ENCODE results near the gene CKAP2L. TPM values are rescaled to one million over a fixed set of nuclear protein-coding genes. Genes with fewer than 3 reads are reported as not detected.

The CKAP2L gene
- total and polyA plus RNA-seq, 10 of the 15 experiments (the other 5 are each of a cell fraction or from before 2014, with no cell fraction given) = 10.5 to 37.4 (median 20.2) TPM

GRCh38 chr2:112791693-112792230 lies 27.4 kb upstream of the CKAP2L start:
- no TSS peak for BruUV-seq (replicated peaks)
- Histone ChIP-seq H3K9ac (ENCODE audit: control insufficient read depth, insufficient read depth, low read length) (no peak overlapping the region), H3K79me2 (ENCODE audit: control insufficient read depth, insufficient read depth, low read length) (no peaks in the 10 kb centered on the region), H3K4me1 (ENCODE audit: control insufficient read depth, insufficient read depth, low read length) (peaks cover 13% of the 10 kb centered on the region), H4K20me1 (ENCODE audit: control insufficient read depth, insufficient read depth) (no peaks in the 10 kb centered on the region), H3K36me3 (ENCODE audit: control insufficient read depth in 2 of 2, insufficient read depth in 2 of 2, low read length in 1 of 2) (no peaks in the 10 kb centered on the region), H3K9me3 (replicated peaks; ENCODE audit: control insufficient read depth, insufficient read depth, low read length) (peaks cover 2% of the 10 kb centered on the region; the same call in 2 of the 3 replicates), H3K4me3 (no peak overlapping the region), H2AFZ (ENCODE audit: control insufficient read depth, low read depth, low read length) (no peak overlapping the region), H3K4me2 (ENCODE audit: control insufficient read depth, insufficient read depth) (no peak overlapping the region), H3K27ac (ENCODE audit: control insufficient read depth, insufficient read depth) (no peak overlapping the region), H3K27me3 (replicated peaks in 1 of 2; ENCODE audit: control insufficient read depth in 2 of 2, insufficient read depth in 2 of 2, low read length in 1 of 2) (no peaks in the 10 kb centered on the region)
- ChIA-PET RAD21 (ENCODE audit: unreplicated experiment) (interaction anchor here (0.6 kb wide), 1 partner anchor 150 kb away, joined by 3 read pairs; no protein-coding TSS in a partner anchor), SMC1A (ENCODE audit: uncharacterized antibody, unreplicated experiment) (interaction anchor here (0.9 to 6.5 kb wide), 2 partner anchors 8 to 9 kb away, joined by 3 to 57 read pairs; partner anchors contain the start of gene IL1A), POLR2A (no interaction called here), CTCF (interaction anchor here (1.1 to 1.3 kb wide), 2 partner anchors 43 to 93 kb away, joined by 3 read pairs; no protein-coding TSS in a partner anchor)
- in situ Hi-C loops (cut with MboI) (no loop called here), intact Hi-C loops (cut with micrococcal nuclease; ENCODE audit: unreplicated experiment) (no loop called here)
- no peak for DNase-seq (ENCODE audit: low read depth, low spot score)
- no peak for ATAC-seq
- no peak for FAIRE-seq
- WGBS (ENCODE audit: insufficient coverage, insufficient replicate concordance, low lambda C conversion rate, missing lambda C conversion rate) = 100% methylated on average over 3 of the region's 3 CpGs
- no peak for TF ChIP-seq YBX1 (IDR thresholded peaks at IDR 0.05)
- no peak for TF ChIP-seq IRF5 (IDR thresholded peaks at IDR 0.05; ENCODE audit: borderline replicate concordance)
- TF ChIP-seq SP1 (IDR thresholded peaks at IDR 0.05; ENCODE audit: low read depth, low read length) = no peak
- no peak for TF ChIP-seq LARP7 (IDR thresholded peaks at IDR 0.05)
- no peak for TF ChIP-seq PRDM15 (CRISPR knock-in tag; IDR thresholded peaks at IDR 0.05)
- TF ChIP-seq FOXK2 (IDR thresholded peaks at IDR 0.05) = no peak
- no peak for TF ChIP-seq SMC3 (IDR thresholded peaks at IDR 0.05; ENCODE audit: borderline replicate concordance, low read length)
- TF ChIP-seq NBN (IDR thresholded peaks at IDR 0.05) = no peak
- TF ChIP-seq CBX5 (IDR thresholded peaks at IDR 0.05; ENCODE audit: low read depth) = no peak
- TF ChIP-seq, protein P1, sequence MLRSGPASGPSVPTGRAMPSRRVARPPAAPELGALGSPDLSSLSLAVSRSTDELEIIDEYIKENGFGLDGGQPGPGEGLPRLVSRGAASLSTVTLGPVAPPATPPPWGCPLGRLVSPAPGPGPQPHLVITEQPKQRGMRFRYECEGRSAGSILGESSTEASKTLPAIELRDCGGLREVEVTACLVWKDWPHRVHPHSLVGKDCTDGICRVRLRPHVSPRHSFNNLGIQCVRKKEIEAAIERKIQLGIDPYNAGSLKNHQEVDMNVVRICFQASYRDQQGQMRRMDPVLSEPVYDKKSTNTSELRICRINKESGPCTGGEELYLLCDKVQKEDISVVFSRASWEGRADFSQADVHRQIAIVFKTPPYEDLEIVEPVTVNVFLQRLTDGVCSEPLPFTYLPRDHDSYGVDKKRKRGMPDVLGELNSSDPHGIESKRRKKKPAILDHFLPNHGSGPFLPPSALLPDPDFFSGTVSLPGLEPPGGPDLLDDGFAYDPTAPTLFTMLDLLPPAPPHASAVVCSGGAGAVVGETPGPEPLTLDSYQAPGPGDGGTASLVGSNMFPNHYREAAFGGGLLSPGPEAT (IDR thresholded peaks at IDR 0.05; ENCODE audit: low read depth) = no peak
- no peak for TF ChIP-seq MEF2A (IDR thresholded peaks at IDR 0.05; ENCODE audit: insufficient read depth, low read depth, low read length)
- no peak for TF ChIP-seq FOS (IDR thresholded peaks at IDR 0.05; ENCODE audit: borderline replicate concordance, extremely low read depth, insufficient read length)
- TF ChIP-seq TCF7 (IDR thresholded peaks at IDR 0.05; ENCODE audit: borderline replicate concordance) = no peak
- no peak for TF ChIP-seq JUNB (IDR thresholded peaks at IDR 0.05)
- TF ChIP-seq EZH2 (IDR thresholded peaks at IDR 0.05; ENCODE audit: borderline replicate concordance, control insufficient read depth, low read depth, low read length) = no peak
- no peak for TF ChIP-seq PBX3 (IDR thresholded peaks at IDR 0.05; ENCODE audit: insufficient replicate concordance, low read depth, low read length)
- no peak for TF ChIP-seq SMAD5 (IDR thresholded peaks at IDR 0.05; ENCODE audit: low read depth)
